Measurements from ENCODE around the gene PDE6C.
A peak's percentile ranks its signal among the peaks of the same experiment; 100 is the strongest.
"Not testable (repeated sequence)": the region's sequence is repeated elsewhere in the genome, so short reads cannot be mapped to it uniquely, and the experiment has no call there.

The PDE6C gene

DNA sequence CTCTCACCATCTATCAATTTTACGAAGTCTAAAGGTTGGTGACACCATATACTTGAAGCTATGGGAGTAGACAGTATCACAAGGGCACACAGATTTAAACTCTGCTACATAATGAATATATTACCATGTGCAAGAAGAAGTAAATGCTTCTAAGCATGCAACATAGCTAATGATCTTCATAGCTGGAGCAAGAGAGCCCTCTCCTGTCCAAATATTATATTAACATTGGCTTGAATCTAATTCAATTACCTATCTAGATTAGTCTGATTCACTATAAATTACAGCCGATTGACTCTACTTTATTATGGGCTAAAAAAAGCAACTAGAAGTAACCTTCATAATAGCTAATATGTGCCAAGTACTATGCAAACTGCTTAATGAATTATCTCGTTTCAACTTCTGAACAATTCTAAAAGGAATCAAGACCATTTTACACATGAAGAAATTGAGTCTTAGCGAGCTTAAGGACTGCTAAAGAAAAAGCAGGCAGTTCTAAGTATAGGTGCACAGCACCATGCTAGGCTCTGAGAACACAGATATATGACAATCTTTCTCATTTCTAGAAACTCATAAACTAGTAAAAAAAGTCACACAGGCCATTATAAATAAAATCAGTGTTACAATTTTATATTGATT lies 68.2 kb downstream of the PDE6C start:
- peak; percentile 59 to 65 for DNase-seq (ENCODE audit: low read depth in 2 of 2)
- TF ChIP-seq CTCF (IDR thresholded peaks at IDR 0.05; ENCODE audit: low read depth, low read length) = peak; percentile 16
- no peak overlapping the region for H3K4me3 ChIP-seq (replicated peaks in 1 of 2; ENCODE audit: low read depth in 2 of 2, low read length in 2 of 2)

DNA sequence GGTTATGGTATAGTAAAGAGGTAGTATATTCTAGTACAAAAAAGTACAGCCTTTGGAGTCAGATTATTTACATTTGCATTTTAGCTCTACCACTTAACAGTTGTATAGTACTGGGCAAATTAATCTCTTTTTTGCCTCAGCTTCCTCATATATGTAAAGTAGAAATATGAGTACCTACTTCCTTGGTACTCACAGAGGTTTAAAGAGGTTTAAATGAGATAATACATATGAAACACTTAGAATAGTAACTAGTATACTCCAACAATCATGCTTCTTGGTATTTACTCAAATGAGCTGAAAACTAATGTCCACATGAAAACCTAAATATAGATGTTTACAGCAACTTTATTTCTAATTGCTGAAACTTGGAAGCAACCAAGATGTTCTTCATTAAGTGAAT lies 75.4 kb downstream of the PDE6C start:
- no peak overlapping the region for H3K4me3 ChIP-seq (replicated peaks in 1 of 2; ENCODE audit: low read depth in 2 of 2, low read length in 2 of 2)
- DNase-seq (ENCODE audit: low read depth in 2 of 2) = no peak
- TF ChIP-seq CTCF (IDR thresholded peaks at IDR 0.05; ENCODE audit: low read depth, low read length) = no peak

GRCh38 chr10:93695740-93696139 lies 83.4 kb downstream of the PDE6C start:
- H3K4me3 ChIP-seq (replicated peaks in 1 of 2; ENCODE audit: low read depth in 2 of 2, low read length in 2 of 2) = no peak overlapping the region
- DNase-seq (ENCODE audit: low read depth in 2 of 2) = no peak
- TF ChIP-seq CTCF (IDR thresholded peaks at IDR 0.05; ENCODE audit: low read depth, low read length) = no peak

DNA sequence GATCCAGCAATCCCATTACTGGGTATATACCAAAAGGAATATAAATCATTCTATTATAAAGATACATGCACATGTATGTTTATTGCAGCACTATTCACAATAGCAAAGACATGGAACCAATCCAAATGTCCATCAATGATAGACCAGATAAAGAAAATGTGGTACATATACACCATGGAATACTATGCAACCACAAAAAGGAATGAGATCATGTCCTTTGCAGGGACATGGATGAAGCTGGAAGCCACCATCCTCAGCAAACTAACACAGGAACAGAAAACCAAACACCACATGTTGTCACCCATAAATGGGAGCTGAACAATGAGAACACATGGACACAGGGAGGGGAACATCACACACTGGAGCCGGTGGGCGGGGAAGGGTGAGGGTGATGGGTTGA lies 84.2 kb downstream of the PDE6C start:
- not testable (repeated sequence) for DNase-seq (ENCODE audit: low read depth in 2 of 2); H3K4me3 ChIP-seq (replicated peaks in 1 of 2; ENCODE audit: low read depth in 2 of 2, low read length in 2 of 2)

DNA sequence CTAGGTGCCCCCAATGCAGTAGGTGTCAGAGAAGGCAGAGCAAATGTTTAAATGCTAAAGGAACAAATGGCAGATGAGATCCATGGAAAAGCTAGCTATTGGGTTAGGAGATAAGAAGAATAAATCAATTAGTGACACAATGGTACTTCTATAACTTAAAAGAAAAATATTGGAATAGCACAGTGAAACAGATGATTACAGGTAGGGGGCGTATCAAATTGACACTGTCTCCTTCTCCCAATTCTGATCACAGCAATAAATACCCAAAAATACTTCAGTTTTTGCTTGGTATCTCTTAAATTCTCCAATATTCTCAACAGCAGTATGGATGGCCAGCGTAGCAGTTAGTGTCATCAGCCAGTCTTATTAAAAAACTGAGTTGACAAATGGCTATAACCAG lies 84.9 kb downstream of the PDE6C start:
- no peak for DNase-seq (ENCODE audit: low read depth in 2 of 2)
- H3K4me3 ChIP-seq (replicated peaks in 1 of 2; ENCODE audit: low read depth in 2 of 2, low read length in 2 of 2) = no peak overlapping the region
- TF ChIP-seq CTCF (IDR thresholded peaks at IDR 0.05; ENCODE audit: low read depth, low read length) = no peak

GRCh38 chr10:93701866-93702209 lies 89.5 kb downstream of the PDE6C start:
- H3K4me3 ChIP-seq (replicated peaks in 1 of 2; ENCODE audit: low read depth in 2 of 2, low read length in 2 of 2) = peak overlapping the region; percentile 70 to 85
- DNase-seq (ENCODE audit: low read depth in 2 of 2) = peak; percentile 54 to 57
- no peak for TF ChIP-seq CTCF (IDR thresholded peaks at IDR 0.05; ENCODE audit: low read depth, low read length)

DNA sequence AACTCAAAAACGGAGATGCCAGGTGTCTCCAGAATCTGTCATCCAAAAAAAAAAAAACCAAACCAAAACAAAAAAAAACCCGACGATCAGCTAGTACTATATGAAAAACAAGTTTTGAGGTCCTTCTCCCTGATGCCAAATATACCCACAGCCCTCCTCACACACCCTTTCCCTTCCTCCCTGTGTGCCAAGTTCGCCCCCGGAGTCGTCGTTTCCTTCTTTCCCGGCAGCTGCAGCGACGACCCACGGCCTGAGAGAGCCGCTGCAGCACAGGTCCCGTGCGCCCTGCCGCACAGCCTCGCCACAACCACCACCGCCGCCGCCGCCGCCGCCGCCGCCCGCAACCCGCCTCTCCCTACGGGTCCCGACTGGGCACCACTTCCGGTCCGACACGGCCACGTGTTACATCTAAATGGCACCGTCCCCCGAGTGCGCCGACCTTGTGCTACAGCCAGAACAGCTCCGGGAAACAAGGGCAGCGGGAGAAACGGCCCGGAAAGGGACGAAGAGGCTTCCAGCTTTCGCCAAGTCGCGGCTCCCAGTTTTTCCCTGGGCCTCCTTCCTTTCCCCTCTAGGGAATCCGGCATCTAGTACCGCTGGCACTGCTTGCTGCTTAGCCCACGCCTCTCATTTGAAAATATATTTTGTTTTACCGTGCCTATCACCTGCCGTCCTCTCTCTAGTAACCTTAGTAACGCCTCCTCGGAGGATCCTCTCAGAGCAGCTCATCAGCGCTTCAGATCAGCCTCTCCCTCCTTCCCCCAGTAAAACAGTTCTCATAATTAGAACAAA lies 90.1 kb downstream of the PDE6C start, which contains the start of gene FRA10AC1:
TSS of gene FRA10AC1 (minus strand) at position 383 of the 792 bp plus-strand sequence. CDS start 2,486 bp downstream, outside the sequence.
- peak within 1 kb of the TSS; percentile 70 to 85 for H3K4me3 ChIP-seq (replicated peaks in 1 of 2; ENCODE audit: low read depth in 2 of 2, low read length in 2 of 2)
- peak; percentile 95 to 97 for DNase-seq (ENCODE audit: low read depth in 2 of 2)
- TF ChIP-seq CTCF (IDR thresholded peaks at IDR 0.05; ENCODE audit: low read depth, low read length) = peak; percentile 23

Data from cardiac fibroblast (primary cell).